Kidney epithelial cell (primary cell): ENCODE measurements around the gene SYNGR3. TPM values are rescaled to one million over a fixed set of nuclear protein-coding genes. Genes with fewer than 3 reads are reported as not detected.

Experiments
- DNase-seq: peaks from one replicate; pipeline ENCODE4 v3.0.0-alpha.2; 2010; ENCODE audit warnings: low read depth
- H3K27me3 ChIP-seq: 2 replicates; pipeline ENCODE4 v1.6.0; 2011; ENCODE audit warnings: low read length; ENCODE audit not compliant: control insufficient read depth, insufficient read depth
- H3K36me3 ChIP-seq: 2 replicates; pipeline ENCODE4 v1.5.1; 2011; ENCODE audit warnings: low read length; ENCODE audit not compliant: control insufficient read depth, insufficient read depth
- H3K4me3 ChIP-seq: 2 replicates; pipeline ENCODE4 v1.5.1; 2011; ENCODE audit warnings: low read depth, mild to moderate bottlenecking, control low read depth, low read length
- CTCF ChIP-seq: IDR thresholded peaks from 2 replicates; pipeline ENCODE4 v1.5.1; 2011; ENCODE audit warnings: mild to moderate bottlenecking, moderate library complexity, low read length, control low read depth, inconsistent platforms; ENCODE audit not compliant: insufficient read depth, poor library complexity, severe bottlenecking
- total RNA-seq: library from RNA; depleted of rRNA; stranded (reverse); fragments of >200 nt; gene quantifications from 2 replicates; pipeline ENCODE4 v1.2.3, GENCODE V29; 2015

SYNGR3 gene
- total RNA-seq, 1 donor from 2014 or later = 11.3 TPM

GRCh38 chr16:1997494-1998359, 8.0 kb downstream of the SYNGR3 start:
- no peak overlapping the region for H3K4me3 ChIP-seq
- H3K27me3 ChIP-seq = no peaks in the 10 kb centered on the region
- no peak for DNase-seq
- H3K36me3 ChIP-seq = peaks cover 2% of the 10 kb centered on the region
- no peak for TF ChIP-seq CTCF

GRCh38 chr16:1998360-1998835, 8.6 kb downstream of the SYNGR3 start:
- TF ChIP-seq CTCF = no peak
- H3K27me3 ChIP-seq = no peaks in the 10 kb centered on the region
- peaks cover 2% of the 10 kb centered on the region for H3K36me3 ChIP-seq
- no peak overlapping the region for H3K4me3 ChIP-seq
- no peak for DNase-seq

- no peak for TF ChIP-seq CTCF
- no peak for DNase-seq
- Histone ChIP-seq H3K27me3 (no peaks in the 10 kb centered on the region), H3K36me3 (peaks cover 2% of the 10 kb centered on the region), H3K4me3 (no peak overlapping the region)
Measured at GRCh38 chr16:1998852-1999801, 9.4 kb downstream of the SYNGR3 start.

GRCh38 chr16:1999866-2000514, 10.2 kb downstream of the SYNGR3 start:
- no peak for TF ChIP-seq CTCF
- no peak for DNase-seq
- no peak overlapping the region for H3K4me3 ChIP-seq
- peaks cover 2% of the 10 kb centered on the region for H3K36me3 ChIP-seq
- H3K27me3 ChIP-seq = no peaks in the 10 kb centered on the region

GRCh38 chr16:2001035-2001434, 11.3 kb downstream of the SYNGR3 start:
- Histone ChIP-seq H3K4me3 (no peak overlapping the region), H3K27me3 (no peaks in the 10 kb centered on the region), H3K36me3 (peaks cover 3% of the 10 kb centered on the region)
- no peak for TF ChIP-seq CTCF
- DNase-seq = no peak
